Stimulated activated CD8-positive, alpha-beta memory T cell treated with anti-CD3 and anti-CD28 coated beads, Interleukin-15, amount 100 ng/mL, for 1 hour (primary cell): ENCODE measurements around the gene ASTN2.
"Not testable (repeated sequence)": the region's sequence is repeated elsewhere in the genome, so short reads cannot be mapped to it uniquely, and the experiment has no call there.

Experiments
- DNase-seq: peaks from one replicate; pipeline ENCODE4 v3.0.0-alpha.2; 2020; ENCODE audit warnings: low read depth

Gene ASTN2

DNA sequence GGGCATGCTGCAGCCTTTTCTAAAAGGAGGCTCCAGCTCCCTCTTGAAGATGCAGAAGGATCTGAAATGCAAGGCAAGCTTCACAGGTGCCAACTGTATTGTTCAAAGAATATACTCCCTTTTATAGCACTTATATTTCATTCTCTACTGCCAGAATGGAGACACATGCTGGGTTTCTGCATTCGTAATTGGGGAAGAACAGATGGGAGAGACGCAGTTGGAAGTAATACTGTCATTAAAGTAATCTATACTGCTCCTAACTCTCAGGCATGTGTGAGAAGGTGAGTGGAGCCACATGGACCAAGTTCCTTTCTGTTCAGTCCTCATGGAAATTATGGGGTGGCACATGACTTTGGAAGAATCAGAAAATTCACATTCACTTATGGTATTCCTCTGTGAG lies 501.3 kb downstream of the ASTN2 start:
- no peak for DNase-seq

DNA sequence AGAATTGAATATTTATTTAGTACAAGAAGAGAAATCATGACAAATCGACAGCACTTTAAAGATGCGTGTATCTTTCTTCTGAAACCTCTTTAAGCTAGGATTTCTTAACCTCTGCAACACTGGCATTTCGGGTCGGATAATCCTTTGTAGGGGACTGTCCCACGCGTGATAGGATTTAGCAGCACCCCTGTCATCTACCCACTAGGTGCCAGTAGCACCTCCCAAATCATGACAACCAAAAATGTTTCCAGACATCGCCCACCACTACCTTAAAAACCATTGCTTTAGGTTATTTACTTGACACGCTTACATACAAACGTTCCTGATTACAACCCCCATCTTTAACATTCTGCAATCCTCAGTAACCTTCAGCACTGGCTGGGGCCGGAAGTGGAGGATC lies 504.7 kb downstream of the ASTN2 start:
- no peak for DNase-seq

DNA sequence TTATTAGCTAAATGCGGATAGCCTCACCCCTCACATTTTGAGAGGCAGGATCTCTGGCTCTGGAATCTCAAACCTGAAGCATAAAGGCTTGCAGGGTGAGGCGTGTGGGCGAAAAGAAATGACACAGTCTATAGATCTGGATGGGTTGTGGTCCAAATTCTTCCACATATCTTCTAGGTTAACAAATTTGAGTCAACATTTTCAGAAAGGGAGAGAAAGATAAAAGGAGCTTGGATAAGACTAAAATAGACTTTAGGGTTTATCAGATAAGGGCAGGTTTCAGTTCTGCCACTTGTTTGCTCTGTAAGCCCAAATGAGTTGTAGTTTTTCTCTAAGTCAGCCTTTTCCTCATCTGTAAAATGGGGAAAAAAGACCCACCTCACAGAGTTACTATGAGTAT lies 506.9 kb downstream of the ASTN2 start:
- no peak for DNase-seq

DNA sequence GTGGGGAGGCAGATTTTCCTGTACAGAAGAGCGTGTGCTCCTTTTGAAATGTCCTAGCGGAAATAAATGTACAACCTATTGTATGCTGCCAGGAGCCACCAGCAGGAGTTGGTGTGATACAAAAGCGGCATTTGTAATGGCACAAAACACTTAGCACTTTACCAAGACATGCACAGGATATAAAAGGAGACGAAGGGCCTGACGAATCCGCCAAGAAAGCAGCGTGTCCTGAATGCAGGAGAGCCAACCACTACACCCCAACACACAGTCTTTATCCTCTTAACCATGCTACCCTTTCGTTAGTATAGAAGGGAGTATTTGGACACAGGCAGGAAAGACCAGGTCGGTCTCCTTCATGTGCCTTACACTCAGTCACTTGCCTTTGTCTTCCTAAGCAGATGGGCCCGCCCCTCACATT lies 509.7 kb downstream of the ASTN2 start:
- DNase-seq: no peak

DNA sequence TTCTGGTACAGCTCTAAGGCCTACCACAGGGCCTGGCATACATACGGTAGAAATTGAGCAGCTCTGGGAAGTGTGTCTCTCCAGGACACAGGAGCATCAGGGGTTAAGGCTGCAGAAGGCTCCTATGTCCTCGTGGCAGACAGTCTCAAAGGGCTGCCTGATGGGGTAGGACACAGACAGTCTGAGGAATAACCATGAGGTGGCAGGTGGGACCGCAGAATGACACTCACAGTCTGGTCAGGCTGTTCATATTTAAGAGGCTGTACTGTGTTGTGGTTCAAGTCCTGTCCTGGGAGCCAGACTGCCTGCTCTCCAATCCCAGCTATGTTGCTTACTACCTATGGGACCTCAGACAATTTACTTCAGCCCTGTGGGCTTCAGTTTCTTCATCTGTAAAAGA lies 510.7 kb downstream of the ASTN2 start:
- DNase-seq: no peak

DNA sequence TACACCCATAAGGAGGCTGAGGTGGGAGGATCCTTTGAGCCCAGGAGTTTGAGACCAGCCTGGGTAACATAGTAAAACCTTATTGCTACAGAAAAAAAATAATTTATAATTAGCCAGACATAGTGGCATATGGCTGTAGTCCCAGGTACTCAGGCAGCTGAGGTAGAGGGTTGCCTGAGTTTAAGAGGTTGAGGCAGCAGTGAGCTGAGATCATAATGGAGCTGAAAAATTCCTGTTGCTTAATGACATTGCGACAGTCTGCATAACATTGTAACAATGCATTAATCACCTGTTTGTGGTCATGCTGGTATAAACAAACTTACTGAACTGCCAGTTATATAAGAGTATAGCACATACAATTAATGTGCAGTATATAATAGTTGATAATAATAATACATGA lies 513.6 kb downstream of the ASTN2 start:
- no peak for DNase-seq

DNA sequence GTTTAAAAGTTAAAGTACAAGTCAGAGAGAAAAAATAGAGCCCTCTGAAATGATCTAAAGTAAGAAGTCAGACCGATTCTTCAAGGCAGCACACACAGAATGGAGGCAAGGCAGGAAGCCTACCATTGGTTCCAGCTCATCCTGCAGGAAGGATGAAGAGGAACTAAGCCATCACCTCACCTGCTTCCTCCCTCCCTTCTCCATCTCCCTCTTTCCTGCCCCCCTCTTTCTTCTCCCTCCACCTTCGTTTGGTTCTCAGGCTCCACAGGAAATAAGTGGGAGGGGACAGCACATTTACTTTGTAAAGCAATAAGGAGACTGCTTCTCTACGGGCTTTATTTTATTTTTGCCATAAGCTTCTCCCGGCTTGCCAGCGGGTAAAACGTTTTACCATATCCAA lies 514.3 kb downstream of the ASTN2 start:
- no peak for DNase-seq

DNA sequence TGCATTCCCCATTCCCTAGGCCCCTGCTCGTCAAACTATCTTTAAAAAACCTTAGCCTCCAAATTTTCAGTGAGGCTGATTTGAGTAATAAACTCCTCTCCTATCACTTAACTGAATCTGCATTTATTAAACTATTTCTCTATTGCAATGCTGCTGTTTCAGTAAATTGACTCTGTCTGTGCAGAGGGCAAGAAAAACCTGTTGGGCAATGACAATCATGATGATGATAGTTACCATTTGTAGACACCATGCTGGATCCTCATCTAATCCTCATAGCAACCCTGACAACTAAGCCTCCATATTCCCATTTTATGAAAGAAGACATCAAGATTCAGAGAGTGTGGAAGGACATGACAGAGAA lies 514.9 kb downstream of the ASTN2 start:
- no peak for DNase-seq

DNA sequence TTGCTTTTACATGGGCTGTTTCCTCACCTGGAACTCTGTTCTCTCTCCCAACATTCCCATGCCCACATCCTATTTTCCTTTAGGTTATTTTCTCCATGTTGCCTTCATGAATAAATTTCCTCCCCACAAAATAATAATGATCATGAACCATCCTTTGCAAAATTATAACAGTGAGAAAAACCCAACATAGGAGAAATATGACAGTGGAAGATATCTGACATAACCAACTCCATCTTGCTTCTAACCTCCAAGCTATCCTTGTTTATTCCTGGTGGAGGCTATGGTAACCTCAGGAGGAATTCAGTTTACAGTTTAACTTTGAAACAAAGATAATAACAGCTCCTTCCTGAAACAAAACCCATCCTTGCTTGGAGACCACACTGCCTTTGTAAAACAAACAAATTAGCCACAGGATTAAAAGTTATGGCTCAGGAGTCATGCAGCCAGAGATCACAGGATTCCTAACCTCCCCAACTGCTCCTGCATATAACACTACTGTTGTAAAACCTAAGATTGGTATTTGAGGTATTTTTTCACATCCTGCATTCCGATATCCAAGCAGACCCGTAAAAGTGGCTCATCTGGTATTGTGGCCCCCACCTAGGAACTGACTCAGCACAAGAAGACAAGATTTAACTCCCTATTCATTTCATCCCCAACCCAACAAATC lies 515.4 kb downstream of the ASTN2 start:
- DNase-seq: no peak

DNA sequence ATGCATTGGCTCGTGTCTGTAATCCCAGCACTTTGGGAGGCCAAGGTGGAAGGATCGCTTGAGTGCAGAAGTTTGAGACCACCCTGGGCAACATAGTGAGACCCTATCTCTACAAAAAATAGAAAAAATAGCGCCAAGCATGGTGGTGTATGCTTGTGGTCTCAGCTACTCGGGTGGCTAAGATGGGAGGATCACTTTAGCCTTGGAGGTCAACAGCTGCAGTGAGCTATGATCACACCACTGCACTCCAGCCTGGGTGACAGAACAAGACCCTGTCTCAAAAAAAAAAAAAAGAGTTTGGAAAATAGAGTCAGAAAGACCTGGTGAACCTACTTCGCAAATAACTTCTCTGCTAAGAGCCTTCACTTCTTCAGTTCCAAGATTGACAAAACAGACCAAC lies 516.7 kb downstream of the ASTN2 start:
- not testable (repeated sequence) for DNase-seq

DNA sequence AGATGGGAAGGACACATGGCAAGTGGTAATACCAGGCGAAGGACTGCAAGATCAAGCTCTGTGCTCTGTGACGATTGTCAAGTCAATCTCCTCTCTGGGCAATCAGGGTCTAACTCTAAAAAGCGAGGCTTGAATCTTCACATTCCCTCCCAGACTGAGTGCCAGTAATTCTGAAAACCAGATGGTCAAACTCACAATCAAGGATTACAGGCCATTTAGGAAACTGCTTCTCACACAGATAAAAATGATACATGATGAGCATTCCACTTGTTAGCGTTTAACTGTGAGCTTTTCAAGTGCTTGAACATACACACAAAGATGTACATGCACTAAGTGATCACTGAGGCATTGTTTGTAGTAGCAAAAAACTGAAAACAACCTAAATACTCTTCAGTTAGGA lies 517.7 kb downstream of the ASTN2 start:
- DNase-seq: no peak

DNA sequence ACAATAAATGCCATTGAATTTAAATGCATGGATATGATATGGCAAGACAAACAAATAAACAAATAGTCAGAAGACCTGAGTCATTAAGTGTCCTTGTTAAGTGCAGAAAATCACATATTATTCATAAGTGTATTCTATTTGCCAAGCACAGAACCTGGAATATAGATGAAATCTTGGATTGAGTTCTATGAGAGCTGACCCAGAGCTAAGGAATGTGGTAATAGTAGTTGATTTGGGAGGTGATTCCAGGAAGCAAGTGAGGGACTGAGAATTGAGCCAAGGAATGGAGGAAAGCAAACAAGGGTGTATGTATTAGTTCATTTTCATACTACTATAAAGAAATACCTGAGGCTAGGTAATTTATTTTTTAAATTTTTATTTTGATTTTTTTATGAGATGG lies 518.9 kb downstream of the ASTN2 start:
- DNase-seq: no peak

DNA sequence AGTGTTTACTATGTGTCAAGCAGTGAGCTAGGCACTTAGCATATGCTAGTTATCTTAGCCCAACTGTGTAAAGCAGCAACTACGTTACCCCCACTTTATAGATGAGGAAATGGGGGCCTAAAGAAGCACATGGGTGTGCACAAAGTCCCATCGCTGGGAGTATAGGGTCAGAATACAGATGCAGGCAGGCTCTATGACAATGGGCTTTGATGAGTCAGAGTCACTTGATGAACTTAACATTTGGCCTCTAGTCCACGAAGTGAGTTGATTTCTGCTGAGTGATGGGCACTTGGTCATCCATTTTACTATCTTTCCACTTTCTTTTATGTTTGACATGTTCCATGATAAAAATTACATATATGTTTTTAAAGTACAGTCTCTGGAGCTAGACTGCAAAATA lies 523.4 kb downstream of the ASTN2 start:
- no peak for DNase-seq

DNA sequence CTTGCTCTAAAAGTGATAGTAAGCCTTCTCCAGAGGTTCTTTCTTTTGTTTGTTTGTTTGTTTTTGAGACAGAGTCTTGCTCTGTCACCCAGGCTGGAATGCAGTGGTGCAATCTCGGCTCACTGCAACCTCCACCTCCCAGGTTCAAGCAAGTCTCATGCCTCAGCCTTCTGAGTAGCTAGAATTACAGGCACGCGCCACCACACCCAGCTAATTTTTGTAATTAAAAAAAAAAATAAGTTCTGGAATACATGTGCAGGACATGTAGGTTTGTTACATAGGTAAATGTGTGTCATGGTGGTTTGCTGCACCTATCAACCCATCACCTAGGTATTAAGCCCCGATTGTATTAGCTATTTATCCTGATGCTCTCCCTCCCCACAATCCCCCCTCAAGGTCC lies 526.4 kb downstream of the ASTN2 start:
- not testable (repeated sequence) for DNase-seq

DNA sequence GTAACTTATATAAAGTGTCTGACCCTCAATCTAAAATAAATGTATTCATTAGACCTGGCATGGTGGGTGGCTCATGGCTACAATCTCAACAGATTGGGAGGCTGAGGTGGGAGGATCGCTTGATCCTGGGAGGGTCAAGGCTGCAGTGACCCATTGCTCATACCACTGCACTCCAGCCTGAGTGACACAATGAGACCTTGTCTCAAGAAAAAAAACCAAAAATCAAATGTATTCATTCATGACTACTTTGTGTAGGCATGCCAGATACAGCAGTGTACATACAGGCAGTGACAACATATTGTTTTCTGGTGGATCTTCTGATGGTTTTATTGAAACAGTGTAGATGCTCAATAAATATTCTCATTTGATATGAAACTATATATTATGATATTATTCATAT lies 526.8 kb downstream of the ASTN2 start:
- DNase-seq: no peak

DNA sequence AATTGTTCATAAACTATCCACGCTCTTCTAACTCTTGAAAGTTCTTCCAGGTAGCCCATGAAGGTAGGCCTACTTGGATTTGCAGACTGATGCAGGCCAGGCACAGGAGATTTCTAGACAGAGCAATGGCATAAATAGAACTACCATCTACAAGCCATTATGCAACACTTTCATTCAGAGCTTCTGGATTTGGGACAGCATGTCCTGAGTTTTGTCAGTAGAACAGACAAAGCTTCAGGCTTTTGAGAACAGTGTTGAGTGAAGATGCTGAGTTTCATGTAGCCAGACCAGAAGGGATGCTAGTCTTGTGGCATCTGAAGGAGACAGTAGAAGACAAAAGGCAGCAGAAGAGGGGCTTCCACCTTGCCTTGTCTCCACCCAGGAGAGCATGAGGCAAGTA lies 531.2 kb downstream of the ASTN2 start:
- no peak for DNase-seq

DNA sequence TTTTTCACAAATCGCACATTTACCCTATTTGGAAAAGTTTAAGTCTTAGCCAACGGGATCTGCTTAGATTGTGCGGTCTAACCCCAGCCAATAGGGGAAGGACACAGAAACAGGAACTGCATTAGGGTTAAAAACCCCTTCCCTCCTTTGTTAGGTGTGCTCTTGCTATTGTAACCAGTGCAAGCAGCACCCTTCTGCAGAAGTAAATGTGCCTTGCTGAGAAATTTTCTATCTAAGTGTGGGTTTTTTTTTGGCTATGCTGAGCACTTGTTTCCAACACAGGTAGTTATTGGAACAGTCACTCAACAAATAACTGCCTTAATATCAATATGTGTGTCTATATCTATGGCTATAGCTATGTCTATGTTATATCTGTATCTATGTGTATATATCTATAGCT lies 537.8 kb downstream of the ASTN2 start:
- DNase-seq: no peak

DNA sequence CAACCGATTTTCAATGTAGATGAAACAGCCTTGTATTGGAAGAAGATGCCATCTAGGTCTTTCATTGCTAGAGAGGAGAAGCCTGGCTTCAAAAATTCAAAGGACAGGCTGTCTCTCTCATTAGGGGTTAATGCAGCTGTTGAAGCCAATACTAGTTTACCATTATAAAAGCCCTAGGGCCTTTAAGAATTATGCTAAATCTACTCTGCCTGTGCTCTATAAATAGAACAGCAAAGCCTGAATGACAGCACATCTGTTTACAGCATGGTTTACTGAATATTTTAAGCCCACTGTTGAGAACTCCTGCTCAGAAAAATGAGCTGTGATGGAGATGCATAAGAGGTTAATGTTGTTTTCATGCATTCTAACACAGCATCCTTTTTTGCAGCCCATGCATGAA lies 539.3 kb downstream of the ASTN2 start:
- no peak for DNase-seq

DNA sequence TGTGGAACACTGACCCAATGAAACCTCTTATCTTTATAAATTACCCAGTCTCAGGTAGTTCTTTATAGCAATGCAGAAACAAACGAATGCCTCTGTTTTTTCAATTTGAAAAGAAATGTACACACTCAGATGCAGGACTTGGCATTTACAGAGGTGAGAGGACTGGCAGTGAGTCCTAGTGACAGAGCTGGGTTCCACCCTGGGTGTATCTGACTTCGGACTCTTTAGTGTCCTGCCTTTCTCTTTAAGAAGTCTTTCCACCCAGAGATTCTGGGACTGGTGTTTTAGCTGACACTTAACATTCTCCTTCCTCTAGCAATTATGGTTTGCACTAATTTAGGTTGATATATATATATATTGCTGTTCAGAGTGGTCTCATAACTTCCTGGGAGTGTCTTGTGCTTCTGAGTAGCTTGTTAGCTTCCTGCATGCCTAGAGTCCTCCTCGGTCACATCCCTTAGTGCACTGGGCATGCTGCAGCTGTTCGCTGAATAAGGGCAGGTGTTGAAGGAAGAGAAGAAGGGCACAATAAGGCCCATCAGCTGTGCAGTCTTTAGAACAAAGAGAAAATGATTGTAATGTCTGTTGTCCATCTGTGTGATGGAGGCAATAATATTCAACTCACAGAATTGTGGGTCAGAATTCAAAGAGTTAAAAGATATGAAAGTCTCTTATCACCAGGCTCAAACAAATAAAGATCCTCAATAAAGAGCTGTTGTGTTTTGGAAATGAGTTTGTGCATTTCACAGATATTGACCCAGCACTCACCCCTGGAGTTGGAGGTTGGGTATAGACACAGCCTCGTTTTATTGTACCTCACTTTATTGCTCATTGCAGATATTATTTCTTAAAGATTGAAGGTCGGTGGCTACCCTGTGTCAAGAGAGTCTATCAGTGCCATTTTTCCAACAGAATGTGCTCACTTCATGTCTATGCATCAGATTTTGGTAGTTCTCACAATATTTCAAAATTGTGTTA lies 540.6 kb downstream of the ASTN2 start:
- DNase-seq: no peak

DNA sequence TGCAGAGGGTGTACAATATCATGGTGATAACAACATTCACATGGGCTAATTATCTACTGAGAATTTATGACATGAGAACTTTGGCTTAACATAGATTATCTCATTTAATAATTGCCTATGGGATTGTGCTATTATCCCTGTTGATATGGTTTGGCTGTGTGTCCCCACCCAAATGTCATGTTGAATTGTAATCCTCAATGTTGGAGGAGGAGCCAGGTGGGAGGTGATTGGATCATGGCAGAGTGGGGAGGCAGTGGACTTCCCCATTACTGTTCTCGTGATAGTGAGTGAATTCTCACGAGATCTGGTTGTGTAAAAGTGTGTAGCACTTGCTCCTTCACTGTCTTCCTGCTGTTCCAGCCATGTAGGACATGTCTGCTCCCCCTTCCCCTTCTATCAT lies 541.4 kb downstream of the ASTN2 start:
- no peak for DNase-seq

DNA sequence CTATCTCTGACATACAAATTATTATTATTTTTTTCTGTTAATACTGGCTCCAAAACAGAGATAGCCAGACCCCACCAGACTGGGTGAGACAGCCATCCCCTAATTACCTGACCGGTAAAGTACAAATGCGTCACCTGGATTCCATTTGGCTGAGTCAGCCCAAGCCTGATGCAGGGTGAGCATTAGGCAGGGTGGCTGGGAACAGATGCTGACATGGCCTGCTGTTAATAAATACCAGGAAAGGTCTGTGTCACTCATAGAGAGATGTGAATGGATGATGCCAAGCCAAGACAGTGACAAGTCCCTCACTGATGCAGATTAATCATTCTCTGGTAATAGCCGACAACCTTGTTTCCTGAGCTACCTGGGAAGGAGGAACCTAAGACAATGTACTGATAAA lies 544.3 kb downstream of the ASTN2 start:
- no peak for DNase-seq

DNA sequence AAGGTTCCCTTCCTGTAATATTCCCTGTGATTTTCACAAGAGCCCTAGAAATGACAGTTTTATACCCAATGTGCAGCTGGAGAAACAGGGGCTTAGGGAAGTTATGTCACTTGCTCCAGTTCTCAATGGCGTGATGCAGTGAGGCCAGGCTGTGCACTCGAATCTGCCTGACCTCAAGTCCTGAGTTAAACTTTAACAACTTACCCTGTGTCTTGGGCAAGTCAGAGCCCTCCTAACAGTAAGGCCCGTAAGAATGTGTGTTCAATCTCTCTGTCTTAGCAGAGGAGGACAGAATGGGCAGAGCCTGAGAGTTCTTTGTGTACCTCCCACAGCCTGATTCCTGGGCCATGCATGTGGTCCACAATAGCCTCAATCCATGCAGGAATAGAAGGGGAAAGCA lies 546.7 kb downstream of the ASTN2 start:
- DNase-seq: no peak

DNA sequence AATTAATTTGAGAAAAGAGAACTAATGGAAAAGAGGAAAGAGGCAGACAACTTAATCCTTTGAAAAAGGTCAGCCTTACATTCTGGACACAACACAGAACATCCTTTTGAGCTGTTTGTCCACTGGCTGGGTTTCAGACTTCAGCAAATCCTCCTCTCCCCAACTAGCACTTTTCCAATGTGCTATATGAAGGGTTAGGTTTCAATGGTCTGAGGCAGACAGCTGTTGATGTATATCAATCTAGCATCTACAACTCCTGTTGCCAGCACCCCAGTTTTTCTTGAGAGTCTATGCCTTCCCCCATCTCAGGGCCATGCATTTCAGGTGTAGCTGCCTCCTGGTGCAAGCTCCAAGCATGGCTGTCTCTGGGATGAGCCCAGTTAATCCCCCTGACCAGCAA lies 553.5 kb downstream of the ASTN2 start:
- no peak for DNase-seq
